NT2/D1 (cell line): Measurements from ENCODE around the gene CFAP74.

Experiments used
- YY1 ChIP-seq: IDR thresholded peaks from 2 replicates; pipeline ENCODE4 v1.6.1; 2011; ENCODE audit not compliant: insufficient read length, insufficient read depth
- ZNF274 ChIP-seq: IDR thresholded peaks from 2 replicates; pipeline ENCODE4 v1.6.1; 2011; ENCODE audit warnings: mild to moderate bottlenecking, low read depth, low read length

DNA sequence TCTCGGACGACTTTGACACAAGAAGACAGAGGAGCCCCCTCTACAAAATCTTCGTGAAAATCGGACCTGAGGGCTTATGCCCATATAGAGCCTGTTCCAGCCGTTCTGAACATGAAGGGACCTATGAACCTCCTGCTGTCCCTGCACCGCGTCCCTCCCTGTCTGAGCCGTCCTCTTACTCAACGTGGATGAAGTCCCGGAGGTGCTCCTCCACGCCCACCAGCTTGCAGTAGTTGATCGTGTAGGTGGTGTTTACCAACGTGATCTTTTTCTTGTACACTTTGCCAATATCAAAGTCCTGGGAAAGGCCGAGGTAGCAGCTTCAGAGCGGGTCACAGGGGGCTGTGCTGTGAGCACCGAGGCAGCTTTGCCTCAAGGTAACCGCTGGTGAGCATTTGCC lies 40.0 kb downstream of the CFAP74 start:
- TF ChIP-seq ZNF274: no peak
- TF ChIP-seq YY1: no peak
